Activated CD8-positive, alpha-beta memory T cell treated with anti-CD3 and anti-CD28 coated beads for 24 hours (primary cell): ENCODE data around the gene DDX21.
"Not testable (repeated sequence)": the region's sequence is repeated elsewhere in the genome, so short reads cannot be mapped to it uniquely, and the experiment has no call there.

Source experiments
- DNase-seq: peaks from one replicate; pipeline ENCODE4 v3.0.0-alpha.2; 2020

Gene DDX21

DNA sequence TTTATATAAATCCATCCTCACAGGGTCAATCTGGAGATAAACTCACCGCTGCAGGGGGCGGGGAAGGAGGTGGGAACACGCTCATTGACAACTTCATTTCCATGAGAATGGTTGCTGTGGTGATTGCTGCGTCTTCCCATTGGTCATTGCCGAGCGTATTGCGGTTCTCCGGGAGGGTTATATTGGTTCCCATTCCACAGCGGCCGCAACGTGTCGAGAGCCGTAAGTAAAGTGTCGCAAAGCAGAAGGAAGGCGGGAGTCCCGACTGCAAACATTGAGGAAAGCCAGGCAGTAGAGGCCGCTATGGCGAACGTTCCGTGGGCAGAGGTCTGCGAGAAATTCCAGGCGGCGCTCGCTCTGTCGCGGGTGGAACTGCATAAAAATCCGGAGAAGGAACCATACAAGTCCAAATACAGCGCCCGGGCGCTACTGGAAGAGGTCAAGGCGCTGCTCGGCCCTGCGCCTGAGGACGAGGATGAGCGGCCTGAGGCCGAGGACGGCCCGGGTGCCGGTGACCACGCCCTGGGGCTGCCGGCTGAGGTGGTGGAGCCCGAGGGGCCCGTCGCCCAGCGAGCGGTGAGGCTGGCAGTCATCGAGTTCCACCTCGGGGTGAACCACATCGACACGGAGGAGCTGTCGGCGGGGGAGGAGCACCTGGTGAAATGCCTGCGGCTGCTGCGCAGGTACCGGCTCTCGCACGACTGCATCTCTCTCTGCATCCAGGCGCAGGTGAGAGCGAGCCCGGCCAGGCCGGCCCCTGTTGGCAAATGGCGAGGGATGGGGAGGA, 32.8 kb downstream of the DDX21 start, which contains the start of gene KIFBP:
KIFBP (plus strand) TSS at position 274 of the 787 bp plus-strand sequence; CDS start at position 304, 30 bp downstream.
- peak; percentile 87 for DNase-seq

DNA sequence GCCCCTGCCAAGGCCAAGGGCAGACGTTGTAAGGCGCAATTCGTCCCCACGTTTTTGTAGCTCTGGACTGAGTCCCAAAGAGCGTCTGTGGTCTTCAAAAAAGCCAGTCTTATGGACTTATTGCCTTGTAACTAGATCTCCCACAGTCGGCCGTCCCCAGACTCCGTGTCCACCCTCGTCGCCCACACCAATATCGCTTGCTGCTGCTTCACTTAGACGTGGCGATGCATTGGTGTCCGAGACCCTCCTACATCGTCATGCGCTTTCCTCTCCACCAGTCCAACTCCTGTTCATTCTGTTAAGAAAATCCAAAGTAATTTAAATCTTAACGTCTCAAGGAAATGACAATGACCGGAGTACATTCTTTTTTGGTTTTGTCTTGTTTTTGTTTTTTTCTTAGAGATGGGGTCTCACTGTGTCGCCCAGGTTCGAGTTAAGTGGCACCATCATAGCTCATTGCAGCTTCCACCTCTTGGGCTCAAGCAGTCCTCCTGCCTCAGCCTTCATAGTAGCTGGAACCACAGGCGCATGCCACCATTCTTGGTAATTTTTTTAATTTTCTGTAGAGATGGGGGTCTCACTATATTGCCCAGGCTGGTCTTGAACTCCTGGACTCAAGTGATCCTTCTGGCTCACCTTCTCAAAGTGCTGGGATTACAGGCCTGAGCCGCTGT, 33.5 kb downstream of the DDX21 start:
- DNase-seq = no peak

DNA sequence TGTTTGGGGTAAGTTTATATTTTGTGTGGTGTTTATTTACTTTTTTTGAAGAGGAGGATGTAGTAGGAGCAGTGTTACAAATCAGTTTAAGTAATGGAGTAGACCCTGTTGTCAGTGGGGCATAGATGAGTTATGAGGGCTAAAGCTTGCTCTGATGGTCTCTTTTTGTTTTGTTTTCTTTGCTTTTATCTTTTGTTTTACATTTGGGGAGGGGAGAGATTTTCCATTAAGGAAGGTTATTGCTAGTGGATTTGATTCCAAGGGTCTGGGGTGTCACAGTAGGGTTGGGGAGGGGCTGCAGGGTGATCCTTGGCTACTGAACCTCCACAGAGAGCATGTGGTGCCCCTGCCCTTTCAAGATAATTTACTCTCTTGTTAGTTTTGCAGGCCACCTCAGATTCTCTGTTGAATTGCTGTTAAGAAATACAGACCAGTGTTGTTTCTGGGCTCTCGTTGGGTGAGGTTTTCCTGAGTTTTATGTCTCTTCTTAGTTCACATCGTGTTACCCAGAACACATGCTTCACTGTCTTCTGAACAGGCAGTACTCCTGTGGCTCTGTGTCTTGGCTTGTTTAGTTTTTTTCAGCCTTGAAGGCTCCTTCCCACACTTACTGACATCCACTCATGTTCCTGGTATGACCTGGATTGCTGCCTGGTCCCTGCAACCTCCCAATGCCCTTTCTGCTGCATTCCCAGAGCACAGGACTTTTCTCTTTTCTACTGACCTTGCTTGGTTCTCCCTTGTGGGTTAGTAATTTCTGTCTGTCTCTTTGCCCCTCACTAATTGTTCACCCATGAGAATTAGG, 36.9 kb downstream of the DDX21 start:
- no peak for DNase-seq

DNA sequence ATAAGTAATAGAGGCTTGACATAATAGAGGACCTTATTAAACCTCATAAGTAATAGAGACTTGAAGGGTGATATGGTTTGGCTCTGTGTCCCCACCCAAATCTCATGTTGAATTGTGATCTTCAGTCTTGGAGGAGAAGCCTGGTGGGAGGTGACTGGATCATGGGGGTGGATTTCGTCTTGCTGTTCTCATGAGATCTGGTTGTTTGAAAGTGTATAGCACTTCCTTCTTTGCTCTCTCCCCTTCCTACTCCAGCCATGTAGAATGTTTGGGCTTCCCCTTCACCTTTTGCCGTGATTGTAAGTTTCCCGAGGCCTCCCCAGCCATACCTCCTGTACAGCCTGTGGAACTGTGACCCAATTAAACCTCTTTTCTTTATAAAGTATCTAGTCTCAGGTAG, 41.2 kb downstream of the DDX21 start:
- no peak for DNase-seq

DNA sequence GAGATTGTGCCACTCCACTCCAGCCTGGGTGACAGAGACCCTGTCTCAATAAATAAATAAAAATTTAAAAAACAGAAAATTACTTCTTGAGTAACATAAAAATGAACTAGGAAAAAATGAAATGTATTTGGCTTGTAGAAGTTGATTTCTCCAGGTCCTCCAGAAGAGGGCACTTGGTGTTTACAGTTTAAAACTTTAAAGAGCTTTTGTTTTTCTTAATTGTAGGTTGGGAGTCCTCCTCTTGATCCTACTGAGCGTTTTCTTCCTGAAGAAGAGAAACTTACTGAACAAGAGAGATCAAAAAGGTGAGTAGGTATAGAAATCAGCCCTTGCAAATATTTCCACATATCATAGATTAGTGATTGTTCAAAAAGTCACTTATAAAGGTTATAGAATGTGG, 48.9 kb downstream of the DDX21 start:
- DNase-seq = no peak

DNA sequence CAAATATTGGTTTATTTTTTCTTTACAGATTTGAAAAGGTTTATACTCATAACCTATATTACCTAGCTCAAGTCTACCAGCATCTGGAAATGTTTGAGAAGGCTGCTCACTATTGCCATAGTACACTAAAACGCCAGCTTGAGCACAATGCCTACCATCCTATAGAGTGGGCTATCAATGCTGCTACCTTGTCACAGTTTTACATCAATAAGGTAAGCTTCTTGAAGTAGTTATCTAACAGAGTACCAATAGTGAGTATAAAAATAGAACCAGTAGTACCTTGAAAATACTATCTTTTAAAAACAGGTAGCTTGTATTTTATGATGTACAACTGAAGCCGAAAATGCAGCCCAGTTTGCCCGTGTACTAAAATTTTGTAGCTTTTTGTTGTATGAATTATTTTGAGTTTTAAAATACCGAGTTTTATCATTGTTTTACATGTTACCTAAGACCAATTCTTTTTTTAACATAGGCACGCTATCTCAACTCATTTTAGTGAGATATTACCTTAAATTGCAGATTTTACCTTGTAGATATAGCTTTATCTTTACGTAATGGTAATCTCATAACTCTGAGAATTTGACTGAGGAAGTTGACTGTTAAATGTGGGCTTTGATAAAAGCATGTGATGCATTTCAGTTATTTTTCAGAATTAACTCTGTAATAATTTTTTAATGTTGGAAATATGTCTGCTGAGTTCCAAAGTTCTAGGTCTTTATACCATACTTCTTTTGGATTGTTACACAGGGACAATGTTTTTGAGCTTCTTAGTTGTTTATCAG, 49.9 kb downstream of the DDX21 start:
- DNase-seq = no peak

DNA sequence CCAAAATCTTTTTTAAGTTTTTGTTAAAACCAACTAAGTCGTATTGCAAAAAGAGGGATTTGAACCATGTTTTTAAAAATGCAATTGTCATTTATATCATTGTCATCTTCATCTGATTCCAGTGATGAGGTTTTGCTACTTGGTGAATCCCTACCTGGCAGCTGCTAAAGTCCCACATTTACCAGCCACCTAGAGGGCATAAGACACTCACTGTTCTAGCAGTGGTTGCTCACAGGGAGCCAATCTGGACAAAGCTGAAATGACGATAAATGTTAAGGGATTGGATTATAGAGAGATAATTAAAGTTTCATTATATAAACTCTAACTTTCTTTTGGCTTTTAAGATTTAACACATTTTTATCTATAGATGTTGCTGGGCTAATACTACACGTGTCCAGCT, 51.3 kb downstream of the DDX21 start:
- DNase-seq = no peak

DNA sequence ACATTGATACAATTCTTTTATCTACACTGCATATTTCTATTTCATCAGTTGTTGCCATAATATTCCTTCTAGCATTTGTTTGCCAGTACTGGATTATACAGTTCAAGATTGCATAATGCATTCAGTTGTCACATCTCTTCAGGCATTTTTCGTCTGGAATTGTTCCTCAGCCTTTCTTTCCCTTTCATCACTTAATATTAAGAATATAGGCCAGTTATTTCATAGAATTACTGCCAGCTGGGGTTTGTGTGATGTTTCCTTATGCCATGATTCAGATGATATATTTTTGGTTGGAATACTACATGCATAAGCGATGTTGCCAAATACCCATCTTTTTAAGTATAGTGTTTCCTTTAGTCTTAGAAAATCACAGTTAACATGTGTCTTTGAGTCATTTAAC, 53.4 kb downstream of the DDX21 start:
- DNase-seq = no peak

DNA sequence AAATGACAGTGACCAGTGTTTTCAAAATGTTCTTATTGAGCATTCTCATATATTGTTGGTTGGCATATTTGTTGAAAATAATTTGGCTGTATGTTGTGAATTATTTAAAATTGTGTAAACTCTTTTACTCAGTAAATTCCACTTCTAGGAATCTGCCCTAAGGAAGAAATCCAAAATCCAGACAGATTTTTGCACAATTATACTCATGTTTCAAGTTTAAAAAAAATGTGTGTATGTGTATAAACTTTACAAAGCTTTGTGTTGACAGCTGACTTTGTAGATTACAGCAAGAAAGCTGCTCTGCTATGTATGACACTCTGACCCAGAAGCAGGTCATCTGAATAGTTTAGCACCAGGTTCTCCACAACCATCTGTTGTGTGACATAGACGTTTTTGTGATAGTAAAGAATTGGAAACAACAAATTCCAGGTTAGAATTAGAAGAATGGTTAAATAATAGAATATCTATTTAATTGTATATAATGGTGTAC, 54.2 kb downstream of the DDX21 start:
- no peak for DNase-seq

DNA sequence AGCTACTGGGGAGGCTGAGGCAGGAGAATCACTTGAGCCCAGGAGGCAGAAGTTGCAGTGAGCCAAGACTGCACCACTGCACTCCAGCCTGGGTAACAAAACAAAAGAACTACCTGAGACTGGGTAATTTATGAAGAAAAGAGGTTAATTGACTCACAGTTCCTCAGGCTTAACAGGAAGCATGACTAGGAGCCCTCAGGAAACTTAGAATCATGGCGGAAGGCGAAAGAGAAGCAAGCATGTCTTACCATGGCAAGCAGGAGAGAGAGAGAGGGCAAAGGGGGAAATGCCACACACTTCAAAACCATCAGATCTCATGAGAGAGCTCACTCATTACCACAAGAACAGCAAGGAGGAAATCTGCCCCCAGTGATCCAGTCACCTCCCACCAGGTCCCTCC, 56.8 kb downstream of the DDX21 start:
- not testable (repeated sequence) for DNase-seq

DNA sequence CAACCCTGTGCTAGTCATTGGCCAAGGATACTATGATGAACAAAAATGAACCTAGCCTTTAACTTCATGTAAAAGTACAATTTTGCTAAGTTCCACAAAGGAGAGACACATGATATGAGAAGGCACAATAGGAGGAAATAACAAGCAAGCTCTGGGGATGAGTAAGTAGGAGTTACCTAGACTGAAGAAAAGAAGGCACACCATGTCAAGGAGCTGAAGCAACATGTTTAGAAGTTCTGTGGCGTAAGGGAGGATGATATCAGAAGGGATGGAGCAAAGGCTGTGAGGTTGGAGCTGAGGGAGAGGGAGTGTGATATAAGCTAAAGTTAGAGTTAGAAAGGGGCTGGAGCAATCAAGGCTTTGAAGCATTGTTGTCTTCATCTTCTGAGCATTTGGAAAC, 58.2 kb downstream of the DDX21 start:
- no peak for DNase-seq

DNA sequence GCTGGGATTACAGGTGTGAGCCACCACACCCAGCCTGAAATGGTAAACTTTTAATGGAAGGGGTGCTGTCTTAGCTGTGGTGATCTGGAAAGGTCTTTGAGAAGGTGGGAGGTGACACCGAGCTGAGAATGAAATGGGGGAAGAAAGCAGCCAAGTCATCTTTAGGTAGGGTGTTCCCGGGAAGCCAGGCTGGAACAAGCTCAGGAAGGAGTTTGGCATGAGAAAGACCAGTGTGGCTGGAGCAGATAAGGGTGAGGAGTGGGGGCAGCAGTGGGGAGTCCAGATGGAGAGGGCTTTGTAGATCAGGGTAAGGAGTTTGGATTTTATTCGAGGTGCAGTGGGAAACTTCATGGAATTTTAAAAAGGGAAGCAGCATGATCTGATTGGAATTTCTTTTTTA, 62.6 kb downstream of the DDX21 start:
- DNase-seq = no peak

DNA sequence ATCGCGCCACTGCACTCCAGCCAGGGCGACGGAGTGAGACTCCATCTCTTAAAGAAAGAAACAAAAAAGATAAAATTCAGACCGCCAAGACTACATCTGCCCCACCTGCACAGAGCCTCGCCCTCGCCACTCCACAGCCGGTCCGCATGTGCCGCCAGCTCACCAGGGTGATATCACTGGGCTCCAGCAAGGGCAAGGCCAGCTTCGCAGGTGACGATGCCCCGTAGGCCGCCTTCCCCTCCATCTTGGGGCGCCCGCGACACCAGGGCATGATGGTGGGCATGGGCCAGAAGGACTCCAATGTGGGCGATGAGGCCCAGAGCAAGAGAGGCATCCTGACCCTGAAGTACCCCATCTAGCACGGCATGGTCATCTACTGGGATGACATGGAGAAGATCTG, 66.6 kb downstream of the DDX21 start:
- no peak for DNase-seq

DNA sequence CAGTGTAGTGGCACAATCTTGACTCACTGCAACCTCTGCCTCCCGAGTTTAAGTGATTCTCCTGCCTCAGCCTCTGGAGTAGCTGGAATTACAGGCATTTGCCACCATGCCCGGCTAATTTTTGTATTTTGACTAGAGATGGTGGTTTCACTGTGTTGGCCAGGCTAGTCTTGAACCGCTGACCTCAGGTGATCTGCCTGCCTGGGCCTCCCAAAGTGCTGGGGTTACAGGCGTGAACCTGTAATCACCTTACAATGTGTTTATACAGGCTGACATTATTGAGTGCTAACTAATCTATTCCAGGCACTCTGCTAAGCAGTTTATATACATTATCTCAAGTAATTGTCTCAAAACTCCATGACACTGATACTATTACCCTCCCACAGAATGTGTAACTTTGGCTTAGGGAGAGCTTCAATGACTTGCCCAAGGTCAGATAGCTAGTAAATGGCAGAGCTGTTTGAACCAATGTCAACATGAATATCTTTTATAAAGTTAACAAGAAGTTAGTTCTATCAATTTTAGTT, 69.5 kb downstream of the DDX21 start:
- DNase-seq = no peak

DNA sequence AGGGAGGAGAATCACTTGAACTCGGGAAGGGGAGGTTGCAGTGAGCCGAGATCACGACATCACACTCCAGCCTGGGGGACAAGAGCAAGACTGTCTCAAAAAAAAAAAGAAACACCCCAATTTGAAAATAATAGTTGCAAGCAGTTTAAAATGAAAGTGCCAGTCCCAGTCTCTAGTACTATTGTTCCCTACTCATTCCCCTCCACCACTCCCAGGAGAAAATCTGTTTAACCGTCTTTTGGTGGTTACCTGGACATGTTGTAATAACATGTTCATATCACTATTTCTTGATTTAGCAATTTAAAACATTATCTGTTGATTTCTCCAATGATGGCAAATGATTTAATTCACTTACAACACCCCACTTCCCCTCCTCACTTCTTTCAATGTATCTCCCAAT, 77.3 kb downstream of the DDX21 start:
- no peak for DNase-seq
